Thymus (tissue), 11 donors: Measurements from ENCODE around the gene ZFP82. TPM values are rescaled to one million over a fixed set of nuclear protein-coding genes. Genes with fewer than 3 reads are reported as not detected.
A peak's percentile ranks its signal among the peaks of the same experiment; 100 is the strongest.

Source experiments
- DNase-seq, 9 donors: peaks; one replicate each; pipeline ENCODE4 v3.0.0-alpha.2; 2013; ENCODE audit warnings: low spot score in 9 of 9, low read depth in 6 of 9, missing footprints in 1 of 9
- H3K27ac ChIP-seq, 2 donors: one replicate each; pipeline ENCODE4 v1.5.1; 2013; ENCODE audit warnings: control low read depth in 1 of 2, low read depth in 1 of 2, low read length in 1 of 2, mild to moderate bottlenecking in 1 of 2, moderate library complexity in 1 of 2
- H3K27me3 ChIP-seq, 2 donors: one replicate each; pipeline ENCODE4 v1.5.1; 2013; ENCODE audit warnings: low read length in 1 of 2; ENCODE audit not compliant: control insufficient read depth in 2 of 2, insufficient read depth in 1 of 2
- H3K36me3 ChIP-seq, 2 donors: one replicate each; pipeline ENCODE4 v1.5.1; 2013; ENCODE audit warnings: low read length in 1 of 2, mild to moderate bottlenecking in 1 of 2, moderate library complexity in 1 of 2; ENCODE audit not compliant: control insufficient read depth in 2 of 2, insufficient read depth in 2 of 2
- H3K4me1 ChIP-seq, 2 donors: one replicate each; pipeline ENCODE4 v1.5.1; 2013; ENCODE audit warnings: low read length in 2 of 2; ENCODE audit not compliant: control insufficient read depth in 2 of 2, insufficient read depth in 2 of 2
- H3K4me3 ChIP-seq, 2 donors: one replicate each; pipeline ENCODE4 v1.5.1; 2013; ENCODE audit warnings: low read length in 2 of 2, control low read depth in 1 of 2, mild to moderate bottlenecking in 1 of 2
- H3K9me3 ChIP-seq, 2 donors: one replicate each; pipeline ENCODE4 v1.5.1; 2013; ENCODE audit warnings: low read length in 1 of 2, mild to moderate bottlenecking in 1 of 2; ENCODE audit not compliant: control insufficient read depth in 2 of 2, insufficient read depth in 1 of 2
- WGBS: extraction: QIAGEN DNeasy Blood & Tissue Kit; methylation state at CpG from one replicate; pipeline ENCODE4 v1.1.7; 2013; 5-methylcytosine and 5-hydroxymethylcytosine counted together
- polyA plus RNA-seq: library from polyadenylated mRNA; stranded (reverse); fragments of 200-250 nt; gene quantifications from one replicate; pipeline ENCODE4 v1.2.3, GENCODE V29; 2013
- total RNA-seq: library from RNA; stranded (reverse); fragments of 120-200 nt; gene quantifications from one replicate; pipeline ENCODE4 v1.2.4, GENCODE V29; 2013
- donor health status: healthy.

The ZFP82 gene
- total and polyA plus RNA-seq, 2 donors, result 5.7 to 6.5 TPM

GRCh38 chr19:36392916-36393673 lies 25.3 kb downstream of the ZFP82 start:
- Histone ChIP-seq H3K27ac (no peak overlapping the region), H3K4me1 (no peaks in the 10 kb centered on the region), H3K4me3 (no peak overlapping the region), H3K9me3 (peaks cover 13 to 26% of the 10 kb centered on the region in 2 donors), H3K27me3 (no peaks in the 10 kb centered on the region), H3K36me3 (peaks cover 12 to 31% of the 10 kb centered on the region in 2 donors)
- WGBS, result 98% methylated on average over 11 of the region's 11 CpGs
- DNase-seq, result no peak

- no peak for DNase-seq
- peak overlapping the region in 1 of 2 donors; percentile 60 for H3K27ac ChIP-seq
- peak overlapping the region; percentile 87 to 98 for H3K4me3 ChIP-seq
- H3K4me1 ChIP-seq, result peaks cover 0 to 8% of the 10 kb centered on the region in 2 donors
- peaks cover 0 to 14% of the 10 kb centered on the region in 2 donors for H3K9me3 ChIP-seq
- no peaks in the 10 kb centered on the region for H3K36me3 ChIP-seq
- WGBS, result 68% methylated on average over 10 of the region's 10 CpGs
- no peaks in the 10 kb centered on the region for H3K27me3 ChIP-seq
These were observed 39.0 kb downstream of the ZFP82 start for GRCh38 chr19:36379510-36379819.

- H3K36me3 ChIP-seq, result no peaks in the 10 kb centered on the region
- peaks cover 0 to 8% of the 10 kb centered on the region in 2 donors for H3K4me1 ChIP-seq
- DNase-seq, result peak; percentile 87 to 98 (median 92)
- peak within 1 kb of the TSS; percentile 87 to 98 for H3K4me3 ChIP-seq
- no peaks in the 10 kb centered on the region for H3K27me3 ChIP-seq
- H3K9me3 ChIP-seq, result peaks cover 0 to 14% of the 10 kb centered on the region in 2 donors
- 5% methylated on average over 69 of the region's 69 CpGs for WGBS
- H3K27ac ChIP-seq, result peak within 1 kb of the TSS; percentile 88 to 94
These were observed 39.6 kb downstream of the ZFP82 start, which contains the start of gene ZFP14 for GRCh38 chr19:36378625-36379509. Gene ZFP14, minus strand, starts transcription at chr19:36379201. Its CDS starts 11,309 bp downstream, at chr19:36367892.

GRCh38 chr19:36377541-36378178 lies 40.8 kb downstream of the ZFP82 start:
- 85% methylated on average over 10 of the region's 10 CpGs for WGBS
- Histone ChIP-seq H3K27me3 (no peaks in the 10 kb centered on the region), H3K27ac (no peak overlapping the region), H3K4me3 (peak overlapping the region in 1 of 2 donors; percentile 87), H3K4me1 (peaks cover 0 to 8% of the 10 kb centered on the region in 2 donors), H3K9me3 (peaks cover 0 to 14% of the 10 kb centered on the region in 2 donors), H3K36me3 (no peaks in the 10 kb centered on the region)
- DNase-seq, result no peak

GRCh38 chr19:36373638-36374156 lies 44.7 kb downstream of the ZFP82 start:
- Histone ChIP-seq H3K27ac (no peak overlapping the region), H3K27me3 (no peaks in the 10 kb centered on the region), H3K4me3 (no peak overlapping the region), H3K9me3 (peaks cover 2 to 14% of the 10 kb centered on the region in 2 donors), H3K4me1 (peaks cover 0 to 8% of the 10 kb centered on the region in 2 donors), H3K36me3 (peaks cover 0 to 10% of the 10 kb centered on the region in 2 donors)
- DNase-seq, result no peak
- WGBS, result 98% methylated on average over 5 of the region's 5 CpGs

GRCh38 chr19:36371886-36372285 lies 46.6 kb downstream of the ZFP82 start:
- DNase-seq, result no peak
- Histone ChIP-seq H3K27me3 (no peaks in the 10 kb centered on the region), H3K36me3 (peaks cover 0 to 17% of the 10 kb centered on the region in 2 donors), H3K4me3 (no peak overlapping the region), H3K4me1 (no peaks in the 10 kb centered on the region), H3K27ac (no peak overlapping the region), H3K9me3 (peaks cover 2 to 14% of the 10 kb centered on the region in 2 donors)

- Histone ChIP-seq H3K4me3 (no peak overlapping the region), H3K36me3 (peaks cover 3 to 49% of the 10 kb centered on the region in 2 donors), H3K9me3 (peaks cover 0 to 6% of the 10 kb centered on the region in 2 donors), H3K27me3 (no peaks in the 10 kb centered on the region), H3K27ac (no peak overlapping the region), H3K4me1 (no peaks in the 10 kb centered on the region)
- 89% methylated on average over 6 of the region's 6 CpGs for WGBS
- DNase-seq, result no peak
These were observed 54.6 kb downstream of the ZFP82 start for GRCh38 chr19:36363845-36364244.
